Gastrocnemius medialis (tissue), 4 donors: ENCODE measurements around the gene COG4.

ENCODE experiments used
- CTCF ChIP-seq, 5 experiments: fragments of 450-650 bp in 3 of 5; fragments of 200-600 bp in 2 of 5; sonication (generic) in 2 of 5; IDR thresholded peaks in 4 of 5; conservative IDR thresholded peaks in 1 of 5; 1 replicate in 4 of 5; 2 replicates in 1 of 5; pipeline ENCODE4 v1.5.1; 2016 to 2019; ENCODE audit warnings: antibody characterized with exemption in 5 of 5, mild to moderate bottlenecking in 3 of 5, moderate library complexity in 3 of 5
- POLR2A ChIP-seq, 2 donors: fragments of 450-650 bp; IDR thresholded peaks; one replicate each; pipeline ENCODE4 v1.6.1; 2017; ENCODE audit warnings: antibody characterized with exemption in 2 of 2, mild to moderate bottlenecking in 2 of 2, moderate library complexity in 2 of 2

- TF ChIP-seq CTCF (IDR thresholded peaks at IDR 0.05 in 4 of 5, conservative IDR thresholded peaks at IDR 0.05 in 1 of 5) (no peak), POLR2A (IDR thresholded peaks at IDR 0.05) (no peak)
Observed at GRCh38 chr16:70478169-70478568, 45.2 kb downstream of the COG4 start.
